GM12878 (cell line): ENCODE results near the gene AXIN1. TPM values are rescaled to one million over a fixed set of nuclear protein-coding genes. Genes with fewer than 3 reads are reported as not detected.
A peak's percentile ranks its signal among the peaks of the same experiment; 100 is the strongest.

Experiments used
- ATAC-seq: fragments of 200-7000 bp; cut with Tn5 transposase; 3 replicates; pipeline ENCODE4 v1.9.1; 2020; ENCODE audit warnings: mild to moderate bottlenecking, moderate library complexity
- BruUV-seq: library from RNA; stranded (reverse); fragments of 400-500 nt; replicated peaks from 2 replicates; lab custom pipeline; 2021; lab: Mats Ljungman, UMichigan
- CTCF ChIA-PET: fragments of 300-600 bp; sonication (Branson Sonifier 250); formaldehyde crosslinking; extraction: SDS; loops from one replicate; lab custom pipeline; 2021; ENCODE audit warnings: inconsistent platforms; lab: Yijun Ruan, JAX
- POLR2A ChIA-PET: fragments of 350-600 bp; formaldehyde crosslinking; extraction: SDS; loops from one replicate; lab custom pipeline; 2021; ENCODE audit warnings: inconsistent platforms; lab: Charles Lee
- RAD21 ChIA-PET: fragments of 300-600 bp; sonication (Branson Sonifier 250); formaldehyde crosslinking; loops from one replicate; lab custom pipeline; 2023; ENCODE audit warnings: antibody characterized with exemption; ENCODE audit not compliant: unreplicated experiment; lab: Charles Lee
- SMC1A ChIA-PET: fragments of 300-600 bp; sonication (Branson Sonifier 250); formaldehyde crosslinking; loops from one replicate; lab custom pipeline; 2023; ENCODE audit not compliant: unreplicated experiment, uncharacterized antibody; lab: Charles Lee
- DNase-seq: peaks from one replicate; pipeline ENCODE4 v3.0.0-alpha.2; 2011; ENCODE audit warnings: low read depth, low spot score
- FAIRE-seq: peaks from 3 replicates; lab custom pipeline; 2011; peaks lifted over from hg19 to GRCh38; lab: Jason Lieb, UNC
- H2AFZ ChIP-seq: 2 replicates; pipeline ENCODE4 v1.6.0; 2011; ENCODE audit warnings: low read depth, low read length, control low read depth; ENCODE audit not compliant: control insufficient read depth
- H3K27ac ChIP-seq: 2 replicates; pipeline ENCODE4 v1.5.1; 2011; ENCODE audit warnings: control low read depth; ENCODE audit not compliant: control insufficient read depth, insufficient read depth
- H3K27me3 ChIP-seq, 2 experiments: replicated peaks in 1 of 2; 2 replicates each; pipeline versions ENCODE4 v1.6.0 to v1.6.1; 2011; ENCODE audit warnings: low read length in 1 of 2; ENCODE audit not compliant: control insufficient read depth in 2 of 2, insufficient read depth in 2 of 2
- H3K36me3 ChIP-seq, 2 experiments: 2 replicates each; pipeline ENCODE4 v1.5.1; 2011; ENCODE audit warnings: low read length in 1 of 2; ENCODE audit not compliant: control insufficient read depth in 2 of 2, insufficient read depth in 2 of 2
- H3K4me1 ChIP-seq: 2 replicates; pipeline ENCODE4 v1.6.1; 2011; ENCODE audit warnings: mild to moderate bottlenecking, low read length, moderate library complexity, mixed read lengths; ENCODE audit not compliant: control insufficient read depth, insufficient read depth
- H3K4me2 ChIP-seq: 2 replicates; pipeline ENCODE4 v1.6.0; 2011; ENCODE audit warnings: control low read depth; ENCODE audit not compliant: control insufficient read depth, insufficient read depth
- H3K4me3 ChIP-seq: fragments of 200-600 bp; sonication (generic); 2 replicates; pipeline ENCODE4 v1.5.1; 2016
- H3K79me2 ChIP-seq: 2 replicates; pipeline ENCODE4 v1.6.0; 2011; ENCODE audit warnings: low read length; ENCODE audit not compliant: control insufficient read depth, insufficient read depth
- H3K9ac ChIP-seq: 2 replicates; pipeline ENCODE4 v1.8.0; 2011; ENCODE audit warnings: low read length, control low read depth, mixed read lengths; ENCODE audit not compliant: control insufficient read depth, insufficient read depth
- H3K9me3 ChIP-seq: replicated peaks from 3 replicates; pipeline ENCODE4 v1.5.1; 2011; ENCODE audit warnings: mild to moderate bottlenecking, low read length; ENCODE audit not compliant: control insufficient read depth, insufficient read depth
- H4K20me1 ChIP-seq: 2 replicates; pipeline ENCODE4 v1.6.0; 2011; ENCODE audit not compliant: control insufficient read depth, insufficient read depth
- ATF3 ChIP-seq: IDR thresholded peaks from 2 replicates; pipeline ENCODE4 v1.6.1; 2011; ENCODE audit warnings: low read depth, mild to moderate bottlenecking, low read length, moderate library complexity, borderline replicate concordance; ENCODE audit errors: extremely low read depth
- CHD4 ChIP-seq: fragments of 200-600 bp; sonication (generic); IDR thresholded peaks from 2 replicates; pipeline ENCODE4 v1.6.1; 2016; ENCODE audit warnings: mild to moderate bottlenecking
- EGR1 ChIP-seq, 2 experiments: IDR thresholded peaks; 1 replicate in 1 of 2; 2 replicates in 1 of 2; pipeline ENCODE4 v1.6.1; 2011 to 2012; ENCODE audit warnings: low read depth in 2 of 2, low read length in 2 of 2, borderline replicate concordance in 1 of 2, mild to moderate bottlenecking in 1 of 2, moderate library complexity in 1 of 2
- ETV6 ChIP-seq, 2 experiments: fragments of 450-650 bp in 1 of 2; IDR thresholded peaks in 1 of 2; conservative IDR thresholded peaks in 1 of 2; 2 replicates each; pipeline ENCODE4 v1.6.1; 2014; ENCODE audit warnings: antibody characterized with exemption in 1 of 2, borderline replicate concordance in 1 of 2, low read depth in 1 of 2, mild to moderate bottlenecking in 1 of 2, moderate library complexity in 1 of 2
- EZH2 ChIP-seq: IDR thresholded peaks from 2 replicates; pipeline ENCODE4 v1.6.1; 2012; ENCODE audit warnings: low read depth, mild to moderate bottlenecking, control low read depth, inconsistent platforms, low read length, borderline replicate concordance; ENCODE audit not compliant: control insufficient read depth
- FOXM1 ChIP-seq: IDR thresholded peaks from 2 replicates; pipeline ENCODE4 v1.6.1; 2012; ENCODE audit warnings: low read depth, mild to moderate bottlenecking, inconsistent platforms, low read length, moderate library complexity
- HDGF ChIP-seq: fragments of 450-650 bp; IDR thresholded peaks from 2 replicates; pipeline ENCODE4 v1.6.1; 2016; ENCODE audit warnings: antibody characterized with exemption
- IKZF1 ChIP-seq: fragments of 450-650 bp; conservative IDR thresholded peaks from 2 replicates; pipeline ENCODE4 v1.6.1; 2017; ENCODE audit warnings: antibody characterized with exemption, mild to moderate bottlenecking
- RB1 ChIP-seq: fragments of 450-650 bp; formaldehyde crosslinking; IDR thresholded peaks from 2 replicates; pipeline ENCODE4 v1.6.1; 2017; ENCODE audit warnings: mild to moderate bottlenecking, borderline replicate concordance
- RBBP5 ChIP-seq: fragments of 200-600 bp; sonication (generic); conservative IDR thresholded peaks from 2 replicates; pipeline ENCODE4 v1.6.1; 2016
- RFX5 ChIP-seq: IDR thresholded peaks from 2 replicates; pipeline ENCODE4 v1.6.1; 2011; ENCODE audit warnings: low read depth, low read length, improper control_type of control experiment
- SMARCA5 ChIP-seq: fragments of 450-650 bp; IDR thresholded peaks from 2 replicates; pipeline ENCODE4 v1.6.1; 2017; ENCODE audit warnings: mild to moderate bottlenecking
- TCF3 ChIP-seq: IDR thresholded peaks from 2 replicates; pipeline ENCODE4 v1.6.1; 2012; ENCODE audit warnings: low read depth, mild to moderate bottlenecking, low read length, borderline replicate concordance; ENCODE audit not compliant: insufficient read depth
- ZBTB4 ChIP-seq: fragments of 450-650 bp; formaldehyde crosslinking; IDR thresholded peaks from 2 replicates; pipeline ENCODE4 v1.4.0; 2022; ENCODE audit warnings: mild to moderate bottlenecking, moderate library complexity
- ZZZ3 ChIP-seq: IDR thresholded peaks from 2 replicates; pipeline ENCODE4 v1.6.1; 2011; ENCODE audit warnings: low read depth; ENCODE audit not compliant: control insufficient read depth, insufficient read length
- WGBS: methylation state at CpG from one replicate; pipeline ENCODE4 v1.1.6; 2016; ENCODE audit warnings: low lambda C conversion rate; ENCODE audit not compliant: insufficient replicate concordance, insufficient coverage; ENCODE audit errors: missing lambda C conversion rate; 5-methylcytosine and 5-hydroxymethylcytosine counted together
- in situ Hi-C: fragments of 300-500 bp; cut with MboI; formaldehyde crosslinking; loops from 9 replicates; pipeline ENCODE4 v1.14.3; 2018; ENCODE audit warnings: mixed read lengths
- intact Hi-C: fragments of 100-400 bp; cut with micrococcal nuclease; formaldehyde crosslinking; loops from one replicate; pipeline ENCODE4 v1.14.2; 2022; ENCODE audit not compliant: unreplicated experiment
- polyA plus RNA-seq, 11 experiments: library from polyadenylated mRNA; depleted of rRNA in 4 of 11; unstranded in 6 of 11; stranded (reverse) in 5 of 11; fragments of >200 nt; fragmentation: Nextera tagmentation in 4 of 11; fragmentation: Illumina TruSeq in 1 of 11; extraction: Ambion mirVana in 4 of 11; extraction: Trizol in 1 of 11; gene quantifications; 1 replicate in 1 of 11; 2 replicates in 10 of 11; pipeline versions ENCODE4 v1.2.1 to v1.2.3, GENCODE V29; 2011 to 2016; ENCODE audit warnings: inconsistent platforms in 2 of 11, missing spikeins in 2 of 11, low read depth in 1 of 11
- total RNA-seq, 4 experiments: library from RNA; depleted of rRNA in 3 of 4; stranded (reverse); fragments of >200 nt in 3 of 4; fragmentation: Illumina TruSeq in 1 of 4; extraction: Trizol in 1 of 4; gene quantifications; 2 replicates each; pipeline versions ENCODE4 v1.2.1 to v1.2.3, GENCODE V29; 2013 to 2021
- TF ChIP-seq, protein P1 (sequence below): fragments of 150-350 bp; IDR thresholded peaks from 2 replicates; pipeline ENCODE4 v1.6.1; 2014; ENCODE audit warnings: mild to moderate bottlenecking, low read depth, low read length

AXIN1 gene
- total and polyA plus RNA-seq, 10 of the 15 experiments (the other 5 are each of a cell fraction or from before 2014, with no cell fraction given): 0.26 to 27.1 (median 7.7) TPM

DNA sequence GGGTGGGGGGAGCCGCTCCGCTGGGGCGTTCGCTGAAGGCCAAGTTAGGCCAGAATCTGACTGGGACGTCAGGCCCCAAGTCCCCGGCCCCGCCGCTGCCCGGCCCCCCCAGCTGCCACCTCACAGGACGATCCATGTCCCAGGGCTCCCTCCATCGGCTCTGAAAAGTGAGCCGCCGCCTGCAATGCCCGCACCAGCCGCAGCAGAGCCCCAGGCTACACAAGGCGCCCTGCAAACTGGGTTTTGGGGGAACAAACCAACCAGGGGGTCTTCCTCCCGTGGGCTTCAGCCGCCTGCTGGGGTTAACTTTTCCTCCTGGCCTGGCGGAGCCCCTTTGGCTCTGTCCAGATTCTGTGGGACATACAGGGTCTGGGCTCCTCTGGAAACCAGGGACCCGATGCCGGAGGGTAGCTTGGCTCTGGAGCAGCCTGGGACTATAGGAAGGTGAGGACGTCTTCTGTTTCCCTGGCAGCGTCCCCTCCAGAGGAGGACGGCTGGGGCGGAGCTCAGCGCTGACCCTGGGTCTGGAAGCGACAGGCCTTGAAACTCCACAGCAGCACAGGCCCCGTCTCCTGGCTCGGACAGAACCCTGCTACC is 45.3 kb upstream of the AXIN1 start (continued):
- no peak for TF ChIP-seq RFX5
- TF ChIP-seq ATF3: no peak
- TF ChIP-seq FOXM1: no peak
- TF ChIP-seq EZH2: no peak
- TF ChIP-seq, all 136 proteins: peak for 0

- H3K27ac ChIP-seq: peak within 1 kb of the TSS; percentile 44; the same call in 1 of the 2 replicates
- no peaks in the 10 kb centered on the region for H3K27me3 ChIP-seq
- H3K4me3 ChIP-seq: peak within 1 kb of the TSS; percentile 57
- WGBS: 2% methylated on average over 30 of the region's 75 CpGs
- CTCF ChIA-PET: no interaction called here
- H3K9ac ChIP-seq: peak within 1 kb of the TSS; percentile 76
- ATAC-seq: no peak; the same call in 2 of the 3 replicates
- no TSS peak for BruUV-seq
- intact Hi-C loops: loop anchor here (10.0 kb wide), 2 partner anchors 98 to 268 kb away; partner anchors contain the start of gene RHOT2
- H4K20me1 ChIP-seq: no peaks in the 10 kb centered on the region
- RAD21 ChIA-PET: no interaction called here
- SMC1A ChIA-PET: no interaction called here
- POLR2A ChIA-PET: interaction anchor here (0.6 kb wide), 1 partner anchor 27 kb away, joined by 4 read pairs; the partner anchor contains the start of gene MRPL28
- no peak for FAIRE-seq
- in situ Hi-C loops: loop anchor here (10.0 kb wide), 1 partner anchor 268 kb away; the partner anchor contains the start of gene RHOT2
- peak within 1 kb of the TSS; percentile 82 for H3K4me2 ChIP-seq
- no peaks in the 10 kb centered on the region; the same call in 2 of the 3 replicates for H3K9me3 ChIP-seq
- H2AFZ ChIP-seq: peak within 1 kb of the TSS; percentile 71
- H3K79me2 ChIP-seq: peaks cover 2% of the 10 kb centered on the region; the same call in 1 of the 2 replicates
- DNase-seq: no peak
- peaks cover 11% of the 10 kb centered on the region; the same call in 1 of the 2 replicates for H3K4me1 ChIP-seq
- H3K36me3 ChIP-seq: no peaks in the 10 kb centered on the region
- TF ChIP-seq SMARCA5 (peak; percentile 13), HDGF (no peak), TCF3 (no peak), ZZZ3 (no peak), RB1 (peak; percentile 54; the same call in 1 of the 2 replicates), CHD4 (no peak), ETV6 (conservative IDR thresholded peaks at IDR 0.05 in 1 of 2, IDR thresholded peaks at IDR 0.05 in 1 of 2; ENCODE audit: borderline replicate concordance in 1 of 2, low read depth in 1 of 2) (no peak), IKZF1 (peak; percentile 44), RBBP5 (no peak), ZBTB4 (CRISPR knock-in tag) (no peak), EGR1 (IDR thresholded peaks at IDR 0.05; ENCODE audit: borderline replicate concordance in 1 of 2, low read depth in 2 of 2, low read length in 2 of 2) (peak in 1 of 2 experiments; percentile 47; a peak in 1 of 3 replicates)
- TF ChIP-seq, protein P1, sequence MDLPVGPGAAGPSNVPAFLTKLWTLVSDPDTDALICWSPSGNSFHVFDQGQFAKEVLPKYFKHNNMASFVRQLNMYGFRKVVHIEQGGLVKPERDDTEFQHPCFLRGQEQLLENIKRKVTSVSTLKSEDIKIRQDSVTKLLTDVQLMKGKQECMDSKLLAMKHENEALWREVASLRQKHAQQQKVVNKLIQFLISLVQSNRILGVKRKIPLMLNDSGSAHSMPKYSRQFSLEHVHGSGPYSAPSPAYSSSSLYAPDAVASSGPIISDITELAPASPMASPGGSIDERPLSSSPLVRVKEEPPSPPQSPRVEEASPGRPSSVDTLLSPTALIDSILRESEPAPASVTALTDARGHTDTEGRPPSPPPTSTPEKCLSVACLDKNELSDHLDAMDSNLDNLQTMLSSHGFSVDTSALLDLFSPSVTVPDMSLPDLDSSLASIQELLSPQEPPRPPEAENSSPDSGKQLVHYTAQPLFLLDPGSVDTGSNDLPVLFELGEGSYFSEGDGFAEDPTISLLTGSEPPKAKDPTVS: no peak
Measured at GRCh38 chr16:397135-397661, 44.7 kb upstream of the AXIN1 start, which contains the start of gene NME4. Gene NME4, plus strand, starts transcription at chr16:397199. Its CDS starts 24 bp downstream, at chr16:397223.
